IPS-15b (cell line): ENCODE measurements around the gene HSPB8.

Experiments
- H3K27me3 ChIP-seq: one replicate; pipeline ENCODE4 v1.6.1; 2013; ENCODE audit warnings: low read length; ENCODE audit not compliant: control insufficient read depth, insufficient read depth
- H3K36me3 ChIP-seq: one replicate; pipeline ENCODE4 v1.6.1; 2013; ENCODE audit warnings: low read length; ENCODE audit not compliant: control insufficient read depth, insufficient read depth
- H3K4me1 ChIP-seq: one replicate; pipeline ENCODE4 v1.6.1; 2013; ENCODE audit warnings: mild to moderate bottlenecking, low read length; ENCODE audit not compliant: control insufficient read depth, insufficient read depth
- H3K4me3 ChIP-seq: one replicate; pipeline ENCODE4 v1.5.1; 2013; ENCODE audit warnings: low read depth, low read length
- H3K9ac ChIP-seq: one replicate; pipeline ENCODE4 v1.6.1; 2013; ENCODE audit warnings: low read depth, mild to moderate bottlenecking, low read length
- H3K9me3 ChIP-seq: one replicate; pipeline ENCODE4 v1.6.1; 2013; ENCODE audit warnings: mild to moderate bottlenecking, low read length; ENCODE audit not compliant: control insufficient read depth, insufficient read depth

Gene HSPB8

DNA sequence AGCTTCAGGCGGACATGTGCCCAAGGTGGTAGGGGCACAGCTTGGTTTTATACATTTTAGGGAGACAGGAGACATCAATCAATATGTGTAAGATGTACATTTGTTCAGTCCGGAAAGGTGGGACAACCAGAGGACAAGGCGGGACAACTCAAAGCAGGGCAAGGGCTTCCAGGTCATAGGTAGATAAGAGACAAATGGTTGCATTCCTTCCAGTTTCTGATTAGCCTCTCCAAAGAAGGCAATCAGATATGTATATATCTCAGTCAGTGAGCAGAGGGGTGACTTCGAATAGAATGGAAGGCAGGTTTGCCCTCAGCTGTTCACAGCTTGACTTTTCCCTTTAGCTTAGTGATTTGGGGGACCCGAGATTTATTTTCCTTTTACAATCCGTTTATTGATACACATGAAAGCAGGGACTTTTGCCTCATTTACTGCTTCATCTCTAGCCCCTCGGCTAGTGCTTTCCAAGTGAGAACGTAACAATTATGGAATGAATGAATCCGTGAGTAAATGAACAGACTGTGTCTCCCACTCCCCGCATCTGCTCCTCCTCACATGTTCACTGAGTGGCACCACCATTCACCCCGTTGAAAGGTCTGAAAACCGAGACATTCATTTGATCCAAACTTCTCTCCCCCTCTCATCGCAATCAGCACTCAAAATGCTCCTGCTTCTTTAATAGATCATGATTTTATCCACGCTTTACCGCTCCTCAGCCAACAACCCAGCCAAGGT is 6.9 kb upstream of the HSPB8 start:
- no peaks in the 10 kb centered on the region for H3K36me3 ChIP-seq
- H3K4me3 ChIP-seq = no peak overlapping the region
- peaks cover 7% of the 10 kb centered on the region for H3K4me1 ChIP-seq
- H3K9ac ChIP-seq = no peak overlapping the region
- H3K9me3 ChIP-seq = no peaks in the 10 kb centered on the region
- peaks cover 3% of the 10 kb centered on the region for H3K27me3 ChIP-seq

GRCh38 chr12:119175081-119175480 is 3.6 kb upstream of the HSPB8 start:
- Histone ChIP-seq H3K27me3 (peaks cover 3% of the 10 kb centered on the region), H3K9me3 (no peaks in the 10 kb centered on the region), H3K9ac (no peak overlapping the region), H3K4me1 (peaks cover 14% of the 10 kb centered on the region), H3K4me3 (no peak overlapping the region), H3K36me3 (no peaks in the 10 kb centered on the region)

- no peaks in the 10 kb centered on the region for H3K27me3 ChIP-seq
- H3K36me3 ChIP-seq = no peaks in the 10 kb centered on the region
- H3K4me1 ChIP-seq = peaks cover 26% of the 10 kb centered on the region
- peak overlapping the region; percentile 8 for H3K9ac ChIP-seq
- no peak overlapping the region for H3K4me3 ChIP-seq
- no peaks in the 10 kb centered on the region for H3K9me3 ChIP-seq
These were observed 2.3 kb upstream of the HSPB8 start for GRCh38 chr12:119176267-119177055.

DNA sequence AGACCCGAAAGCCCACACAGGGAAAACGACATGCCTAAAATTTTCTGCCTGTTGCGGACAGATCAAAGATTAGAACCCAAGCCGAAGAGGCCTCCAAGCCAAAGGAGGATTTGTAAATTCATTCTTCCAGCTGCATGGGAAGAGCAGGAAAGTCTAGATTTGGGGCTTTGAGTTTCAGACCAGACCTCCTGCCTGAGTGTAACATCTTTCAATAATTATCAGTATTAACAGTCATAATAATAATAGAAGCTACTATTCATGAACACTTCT is 1.7 kb upstream of the HSPB8 start:
- Histone ChIP-seq H3K9ac (no peak overlapping the region), H3K4me3 (no peak overlapping the region), H3K36me3 (no peaks in the 10 kb centered on the region)

GRCh38 chr12:119177724-119178380 is 879 bp upstream of the HSPB8 start:
- H3K4me3 ChIP-seq = no peak overlapping the region
- H3K9ac ChIP-seq = no peak overlapping the region
- H3K36me3 ChIP-seq = no peaks in the 10 kb centered on the region
- H3K27me3 ChIP-seq = no peaks in the 10 kb centered on the region
- H3K9me3 ChIP-seq = no peaks in the 10 kb centered on the region
- peaks cover 26% of the 10 kb centered on the region for H3K4me1 ChIP-seq

More for the DNA sequence above, 1.7 kb upstream of the HSPB8 start:
- H3K27me3 ChIP-seq = no peaks in the 10 kb centered on the region
- no peaks in the 10 kb centered on the region for H3K9me3 ChIP-seq
- H3K4me1 ChIP-seq = peaks cover 29% of the 10 kb centered on the region

DNA sequence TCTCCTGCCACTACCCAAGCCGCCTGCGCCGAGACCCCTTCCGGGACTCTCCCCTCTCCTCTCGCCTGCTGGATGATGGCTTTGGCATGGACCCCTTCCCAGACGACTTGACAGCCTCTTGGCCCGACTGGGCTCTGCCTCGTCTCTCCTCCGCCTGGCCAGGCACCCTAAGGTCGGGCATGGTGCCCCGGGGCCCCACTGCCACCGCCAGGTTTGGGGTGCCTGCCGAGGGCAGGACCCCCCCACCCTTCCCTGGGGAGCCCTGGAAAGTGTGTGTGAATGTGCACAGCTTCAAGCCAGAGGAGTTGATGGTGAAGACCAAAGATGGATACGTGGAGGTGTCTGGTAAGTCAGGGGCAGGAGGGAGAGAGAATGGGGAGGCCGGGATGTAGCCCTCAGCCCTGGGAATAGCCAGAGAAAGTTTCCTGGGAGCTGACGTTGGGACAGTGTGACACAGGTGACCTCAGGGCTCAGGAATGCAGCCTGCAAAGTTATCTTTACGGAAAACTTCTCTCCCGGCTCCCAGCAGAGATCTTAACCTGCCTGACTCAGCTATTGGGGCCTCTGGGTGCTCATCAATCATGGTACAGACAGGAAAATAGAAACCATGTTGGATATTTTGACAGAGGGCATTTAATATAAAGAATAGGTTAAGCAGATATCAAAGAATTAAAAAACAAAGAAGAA is 747 bp downstream of the HSPB8 start:
- Histone ChIP-seq H3K36me3 (no peaks in the 10 kb centered on the region), H3K4me1 (peaks cover 26% of the 10 kb centered on the region), H3K4me3 (peak overlapping the region; percentile 41)

GRCh38 chr12:119180380-119181040 is 1.8 kb downstream of the HSPB8 start:
- H3K4me3 ChIP-seq = no peak overlapping the region

More for the DNA sequence above, 747 bp downstream of the HSPB8 start:
- H3K27me3 ChIP-seq = no peaks in the 10 kb centered on the region
- H3K9ac ChIP-seq = peak overlapping the region; percentile 29
- no peaks in the 10 kb centered on the region for H3K9me3 ChIP-seq

DNA sequence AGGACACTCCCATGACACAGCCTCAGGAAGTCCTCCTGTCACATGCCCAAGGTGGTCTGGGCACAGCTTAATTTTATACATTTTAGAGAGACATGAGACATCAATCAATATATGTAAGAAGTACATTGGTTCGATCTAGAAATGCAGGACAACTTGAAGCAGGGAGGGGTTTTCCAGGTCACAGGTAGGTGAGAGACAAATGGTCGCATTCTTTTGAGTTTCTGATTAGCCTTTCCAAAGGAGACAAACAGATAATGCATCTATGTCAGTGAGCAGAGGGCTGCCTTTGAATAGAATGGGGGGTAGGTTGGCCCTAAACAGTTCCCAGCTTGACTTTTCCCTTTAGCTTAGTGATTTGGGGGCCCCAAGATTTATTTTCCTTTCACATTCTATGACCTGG is 2.5 kb downstream of the HSPB8 start:
- Histone ChIP-seq H3K27me3 (no peaks in the 10 kb centered on the region), H3K9ac (no peak overlapping the region), H3K4me3 (no peak overlapping the region), H3K9me3 (no peaks in the 10 kb centered on the region), H3K4me1 (peaks cover 22% of the 10 kb centered on the region), H3K36me3 (no peaks in the 10 kb centered on the region)

More at GRCh38 chr12:119180380-119181040, 1.8 kb downstream of the HSPB8 start:
- no peak overlapping the region for H3K9ac ChIP-seq
- H3K27me3 ChIP-seq = no peaks in the 10 kb centered on the region
- H3K36me3 ChIP-seq = no peaks in the 10 kb centered on the region
- peaks cover 26% of the 10 kb centered on the region for H3K4me1 ChIP-seq
- H3K9me3 ChIP-seq = no peaks in the 10 kb centered on the region

DNA sequence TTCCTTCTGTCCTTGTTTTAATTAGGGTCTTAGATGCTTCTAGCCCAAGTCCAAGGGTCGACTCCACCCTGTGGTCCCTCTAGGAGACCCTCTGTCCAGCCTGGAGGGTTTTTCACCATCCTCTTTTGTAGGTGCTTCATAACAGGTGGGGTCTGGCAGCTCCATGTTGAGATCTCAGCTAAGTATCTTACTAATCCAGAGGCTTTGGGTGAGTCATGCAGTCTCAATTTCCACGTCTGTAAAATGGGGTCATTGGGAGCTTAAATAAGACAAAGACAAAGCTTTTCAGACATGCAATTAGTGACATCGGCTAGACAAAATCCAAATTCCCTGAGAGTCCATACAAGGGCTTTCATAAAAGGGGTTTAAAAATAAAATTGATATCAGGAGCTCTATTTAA is 3.2 kb downstream of the HSPB8 start:
- Histone ChIP-seq H3K4me3 (no peak overlapping the region), H3K4me1 (peaks cover 22% of the 10 kb centered on the region), H3K9ac (no peak overlapping the region), H3K27me3 (no peaks in the 10 kb centered on the region), H3K9me3 (no peaks in the 10 kb centered on the region), H3K36me3 (no peaks in the 10 kb centered on the region)

DNA sequence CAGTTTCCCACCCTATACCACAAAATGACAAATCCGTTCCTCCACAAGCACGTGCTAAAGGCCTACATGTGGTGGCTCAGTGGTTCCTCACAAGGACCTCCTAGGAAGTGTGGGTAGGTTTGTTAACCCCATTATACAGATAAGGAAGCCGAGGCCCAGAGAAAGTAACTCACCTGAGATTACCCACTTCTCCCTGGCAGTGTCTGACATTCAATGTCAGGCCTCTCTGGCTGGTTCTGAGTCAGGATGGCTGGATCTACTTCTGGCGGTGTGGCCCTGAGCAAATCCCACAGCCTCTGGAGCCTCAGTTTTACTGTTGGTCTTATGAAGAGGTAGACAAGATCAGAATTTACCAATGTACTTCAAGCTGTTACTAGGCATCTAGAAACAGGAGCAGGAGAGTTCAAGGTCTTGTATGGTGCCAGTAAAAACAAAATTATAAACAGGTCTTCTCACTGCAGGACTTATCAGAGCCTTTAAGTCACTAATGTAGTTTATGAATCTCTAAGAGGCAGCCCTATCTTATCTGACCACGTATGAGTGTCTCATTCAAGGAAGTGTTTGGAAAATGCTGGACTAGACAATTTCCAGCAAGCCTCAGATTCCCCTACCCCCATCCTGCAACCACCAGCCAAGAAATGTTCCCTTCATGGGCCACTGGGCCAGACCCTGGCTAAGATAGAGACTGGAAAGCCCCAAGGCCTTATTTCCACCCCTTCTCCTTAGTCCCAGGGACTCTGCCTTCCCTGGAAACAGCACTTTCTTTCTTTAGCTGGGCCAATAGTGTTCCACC is 4.2 kb downstream of the HSPB8 start:
- Histone ChIP-seq H3K9me3 (no peaks in the 10 kb centered on the region), H3K4me1 (peaks cover 22% of the 10 kb centered on the region)

More for the DNA sequence above, 4.2 kb downstream of the HSPB8 start:
- H3K4me3 ChIP-seq = no peak overlapping the region
- H3K36me3 ChIP-seq = no peaks in the 10 kb centered on the region
- H3K27me3 ChIP-seq = no peaks in the 10 kb centered on the region
- no peak overlapping the region for H3K9ac ChIP-seq
